ENCODE results near the gene PDF.

GRCh38 chr16:69318177-69318910 is 12.0 kb downstream of the PDF start:
- TF ChIP-seq CTCF (IDR thresholded peaks at IDR 0.05; ENCODE audit: insufficient read depth, low read length): no peak
- no peak for TF ChIP-seq POLR2AphosphoS5 (IDR thresholded peaks at IDR 0.05; ENCODE audit: low read depth)
- no peak for TF ChIP-seq SPI1 (IDR thresholded peaks at IDR 0.05; ENCODE audit: borderline replicate concordance, low read depth)
